ENCODE results near the gene BMF.

DNA sequence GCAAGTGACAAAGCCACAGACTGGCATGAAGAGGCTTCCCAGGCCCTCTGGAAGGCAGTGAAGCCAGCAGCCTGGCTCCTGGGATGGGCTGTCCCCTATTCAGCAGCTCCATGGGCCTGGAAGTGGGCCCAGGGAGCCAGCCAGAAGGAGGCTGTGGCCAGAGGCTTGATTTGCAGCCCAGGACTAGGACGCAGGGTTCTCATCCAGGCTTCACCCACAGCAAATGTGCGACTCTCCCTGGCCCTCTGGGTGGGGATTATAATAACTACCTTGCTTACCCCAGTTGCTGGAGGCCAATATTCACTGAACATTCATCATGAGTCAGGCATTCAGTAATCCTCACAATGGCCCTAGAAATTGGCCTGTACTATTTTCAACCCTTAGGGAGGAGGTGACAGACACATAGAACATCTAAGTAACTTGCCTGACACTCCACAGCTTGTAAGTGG, 45.1 kb downstream of the BMF start:
- TF ChIP-seq, protein P1, sequence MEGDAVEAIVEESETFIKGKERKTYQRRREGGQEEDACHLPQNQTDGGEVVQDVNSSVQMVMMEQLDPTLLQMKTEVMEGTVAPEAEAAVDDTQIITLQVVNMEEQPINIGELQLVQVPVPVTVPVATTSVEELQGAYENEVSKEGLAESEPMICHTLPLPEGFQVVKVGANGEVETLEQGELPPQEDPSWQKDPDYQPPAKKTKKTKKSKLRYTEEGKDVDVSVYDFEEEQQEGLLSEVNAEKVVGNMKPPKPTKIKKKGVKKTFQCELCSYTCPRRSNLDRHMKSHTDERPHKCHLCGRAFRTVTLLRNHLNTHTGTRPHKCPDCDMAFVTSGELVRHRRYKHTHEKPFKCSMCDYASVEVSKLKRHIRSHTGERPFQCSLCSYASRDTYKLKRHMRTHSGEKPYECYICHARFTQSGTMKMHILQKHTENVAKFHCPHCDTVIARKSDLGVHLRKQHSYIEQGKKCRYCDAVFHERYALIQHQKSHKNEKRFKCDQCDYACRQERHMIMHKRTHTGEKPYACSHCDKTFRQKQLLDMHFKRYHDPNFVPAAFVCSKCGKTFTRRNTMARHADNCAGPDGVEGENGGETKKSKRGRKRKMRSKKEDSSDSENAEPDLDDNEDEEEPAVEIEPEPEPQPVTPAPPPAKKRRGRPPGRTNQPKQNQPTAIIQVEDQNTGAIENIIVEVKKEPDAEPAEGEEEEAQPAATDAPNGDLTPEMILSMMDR (conservative IDR thresholded peaks at IDR 0.05; ENCODE audit: low read length) = no peak
- TF ChIP-seq EZH2phosphoT487 (IDR thresholded peaks at IDR 0.05; ENCODE audit: borderline replicate concordance, low read depth, low read length) = no peak
